TTC549 (cell line): Measurements from ENCODE around the gene VSTM2A.
"Not testable (repeated sequence)": the region's sequence is repeated elsewhere in the genome, so short reads cannot be mapped to it uniquely, and the experiment has no call there.

ENCODE experiments used
- FAIRE-seq: peaks from 2 replicates; lab custom pipeline; 2012; peaks lifted over from hg19 to GRCh38; lab: Jason Lieb, UNC

Gene VSTM2A

GRCh38 chr7:54541669-54542625 lies at the start of gene VSTM2A:
VSTM2A (plus strand) TSS chr7:54542375; CDS start chr7:54542731, 356 bp downstream.
- no peak for FAIRE-seq

GRCh38 chr7:54504531-54504930 lies 37.6 kb upstream of the VSTM2A start:
- FAIRE-seq, result not testable (repeated sequence)

- FAIRE-seq, result no peak
Observed at GRCh38 chr7:54529568-54529967, 12.6 kb upstream of the VSTM2A start.

GRCh38 chr7:54538122-54538521 lies 4.1 kb upstream of the VSTM2A start:
- FAIRE-seq, result no peak

GRCh38 chr7:54543051-54543488 lies 895 bp downstream of the VSTM2A start:
- no peak for FAIRE-seq

- FAIRE-seq, result no peak
Observed at GRCh38 chr7:54544149-54544526, 2.0 kb downstream of the VSTM2A start.

GRCh38 chr7:54544527-54545240 lies 2.5 kb downstream of the VSTM2A start:
- FAIRE-seq, result no peak

- no peak for FAIRE-seq
Observed at GRCh38 chr7:54545241-54545563, 3.0 kb downstream of the VSTM2A start.

- FAIRE-seq, result no peak
Observed at GRCh38 chr7:54546081-54546985, 4.2 kb downstream of the VSTM2A start.

GRCh38 chr7:54546986-54547314 lies 4.8 kb downstream of the VSTM2A start:
- FAIRE-seq, result no peak

- FAIRE-seq, result no peak
Observed at GRCh38 chr7:54550471-54550870, 8.3 kb downstream of the VSTM2A start.

GRCh38 chr7:54556121-54556520 lies 13.9 kb downstream of the VSTM2A start:
- no peak for FAIRE-seq

GRCh38 chr7:54559401-54559800 lies 17.2 kb downstream of the VSTM2A start:
- FAIRE-seq, result no peak

GRCh38 chr7:54560198-54560597 lies 18.0 kb downstream of the VSTM2A start:
- no peak for FAIRE-seq

- no peak for FAIRE-seq
Observed at GRCh38 chr7:54560723-54561122, 18.5 kb downstream of the VSTM2A start.

GRCh38 chr7:54563329-54563916 lies 21.2 kb downstream of the VSTM2A start:
- FAIRE-seq, result no peak

GRCh38 chr7:54565432-54565831 lies 23.3 kb downstream of the VSTM2A start:
- no peak for FAIRE-seq

- no peak for FAIRE-seq
Observed at GRCh38 chr7:54581511-54581910, 39.3 kb downstream of the VSTM2A start.

GRCh38 chr7:54591404-54592386 lies 49.5 kb downstream of the VSTM2A start:
- no peak for FAIRE-seq

- FAIRE-seq, result no peak
Observed at GRCh38 chr7:54596747-54597146, 54.6 kb downstream of the VSTM2A start.

GRCh38 chr7:54615537-54615936 lies 73.4 kb downstream of the VSTM2A start:
- no peak for FAIRE-seq
